ENCODE results near the gene POLR2B. TPM values are rescaled to one million over a fixed set of nuclear protein-coding genes. Genes with fewer than 3 reads are reported as not detected.
A peak's percentile ranks its signal among the peaks of the same experiment; 100 is the strongest.
"Not testable (repeated sequence)": the region's sequence is repeated elsewhere in the genome, so short reads cannot be mapped to it uniquely, and the experiment has no call there.

POLR2B gene
- total RNA-seq, 1 donor from 2014 or later = 55.2 TPM

GRCh38 chr4:57043347-57044251 lies 64.9 kb downstream of the POLR2B start:
- Mint-ChIP-seq H3K4me3 (ENCODE audit: unreplicated experiment) (no peak overlapping the region), H3K4me1 (ENCODE audit: low read depth) (peaks cover 95% of the 10 kb centered on the region), H3K27ac (ENCODE audit: unreplicated experiment) (peak overlapping the region; percentile 97), H3K27me3 (ENCODE audit: low read depth) (no peaks in the 10 kb centered on the region), H3K36me3 (ENCODE audit: low read depth) (peaks cover 47% of the 10 kb centered on the region), H3K9me3 (ENCODE audit: low read depth) (no peaks in the 10 kb centered on the region)
- no peak for TF ChIP-seq CTCF (IDR thresholded peaks at IDR 0.05)
- DNase-seq (ENCODE audit: low spot score) = no peak

- Mint-ChIP-seq H3K27ac (ENCODE audit: unreplicated experiment) (peak overlapping the region; percentile 97), H3K36me3 (ENCODE audit: low read depth) (peaks cover 47% of the 10 kb centered on the region), H3K4me1 (ENCODE audit: low read depth) (peaks cover 95% of the 10 kb centered on the region), H3K27me3 (ENCODE audit: low read depth) (no peaks in the 10 kb centered on the region), H3K4me3 (ENCODE audit: unreplicated experiment) (no peak overlapping the region), H3K9me3 (ENCODE audit: low read depth) (no peaks in the 10 kb centered on the region)
- no peak for DNase-seq (ENCODE audit: low spot score)
- TF ChIP-seq CTCF (IDR thresholded peaks at IDR 0.05) = no peak
These were observed 65.6 kb downstream of the POLR2B start for GRCh38 chr4:57044279-57044678.

- peak overlapping the region; percentile 17 for H3K4me3 Mint-ChIP-seq (ENCODE audit: unreplicated experiment)
- no peak for DNase-seq (ENCODE audit: low spot score)
- no peaks in the 10 kb centered on the region for H3K27me3 Mint-ChIP-seq (ENCODE audit: low read depth)
- H3K27ac Mint-ChIP-seq (ENCODE audit: unreplicated experiment) = peak overlapping the region; percentile 97
- peak; percentile 59 for TF ChIP-seq CTCF (IDR thresholded peaks at IDR 0.05)
- no peaks in the 10 kb centered on the region for H3K9me3 Mint-ChIP-seq (ENCODE audit: low read depth)
- peaks cover 47% of the 10 kb centered on the region for H3K36me3 Mint-ChIP-seq (ENCODE audit: low read depth)
- H3K4me1 Mint-ChIP-seq (ENCODE audit: low read depth) = peaks cover 95% of the 10 kb centered on the region
These were observed 66.3 kb downstream of the POLR2B start for GRCh38 chr4:57044996-57045395.

- H3K27ac Mint-ChIP-seq (ENCODE audit: unreplicated experiment) = peak overlapping the region; percentile 97
These were observed 68.3 kb downstream of the POLR2B start for GRCh38 chr4:57047046-57047445.

GRCh38 chr4:57048590-57049304 lies 70.1 kb downstream of the POLR2B start:
- Mint-ChIP-seq H3K27ac (ENCODE audit: unreplicated experiment) (peak overlapping the region; percentile 78), H3K36me3 (ENCODE audit: low read depth) (peaks cover 54% of the 10 kb centered on the region), H3K9me3 (ENCODE audit: low read depth) (no peaks in the 10 kb centered on the region), H3K27me3 (ENCODE audit: low read depth) (no peaks in the 10 kb centered on the region), H3K4me3 (ENCODE audit: unreplicated experiment) (no peak overlapping the region), H3K4me1 (ENCODE audit: low read depth) (peaks cover 95% of the 10 kb centered on the region)
- no peak for DNase-seq (ENCODE audit: low spot score)
- TF ChIP-seq CTCF (IDR thresholded peaks at IDR 0.05) = no peak

More at GRCh38 chr4:57047046-57047445, 68.3 kb downstream of the POLR2B start:
- peaks cover 48% of the 10 kb centered on the region for H3K36me3 Mint-ChIP-seq (ENCODE audit: low read depth)
- H3K4me3 Mint-ChIP-seq (ENCODE audit: unreplicated experiment) = peak overlapping the region; percentile 14
- not testable (repeated sequence) for H3K9me3 Mint-ChIP-seq (ENCODE audit: low read depth); H3K27me3 Mint-ChIP-seq (ENCODE audit: low read depth); DNase-seq (ENCODE audit: low spot score)
- peaks cover 93% of the 10 kb centered on the region for H3K4me1 Mint-ChIP-seq (ENCODE audit: low read depth)
